ENCODE measurements around the gene LONP2. TPM values are rescaled to one million over a fixed set of nuclear protein-coding genes. Genes with fewer than 3 reads are reported as not detected.

Gene LONP2
- total and polyA plus RNA-seq, 10 of the 15 experiments (the other 5 are each of a cell fraction or from before 2014, with no cell fraction given) = 8.3 to 48.0 (median 34.8) TPM

DNA sequence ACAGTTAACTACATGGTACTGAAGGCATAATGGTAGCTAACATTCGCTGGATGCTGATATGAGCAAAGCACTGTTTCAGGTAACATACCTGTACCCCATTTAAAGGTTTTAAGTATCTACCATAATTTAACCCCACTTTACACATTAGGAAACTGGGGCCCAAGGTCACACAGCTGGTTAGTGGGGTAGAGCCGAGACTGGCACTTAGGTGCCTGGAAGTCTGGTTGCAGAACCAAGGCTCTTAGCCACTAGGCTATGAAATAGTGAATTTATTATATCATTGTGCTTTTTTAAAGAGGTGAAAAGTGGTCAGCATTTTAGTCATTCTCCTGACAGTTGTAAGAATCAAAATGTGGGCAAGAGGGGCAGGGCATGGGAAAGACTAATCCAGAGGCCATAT lies 115.9 kb downstream of the LONP2 start:
- FAIRE-seq = no peak
- H3K36me3 ChIP-seq (ENCODE audit: control insufficient read depth in 2 of 2, insufficient read depth in 2 of 2, low read length in 1 of 2) = peaks cover 3 to 13% of the 10 kb centered on the region in 2 experiments
- H3K27ac ChIP-seq (ENCODE audit: control insufficient read depth, insufficient read depth) = no peak overlapping the region
- no peaks in the 10 kb centered on the region for H4K20me1 ChIP-seq (ENCODE audit: control insufficient read depth, insufficient read depth)
- ChIA-PET RAD21 (ENCODE audit: unreplicated experiment) (interaction anchor here (0.7 to 1.6 kb wide), 4 partner anchors 177 to 271 kb away, joined by 3 to 8 read pairs (median 4); no protein-coding TSS in a partner anchor), POLR2A (interaction anchor here (0.8 to 1.7 kb wide), 5 partner anchors 8 to 248 kb away, joined by 3 to 5 read pairs (median 4); no protein-coding TSS in a partner anchor), SMC1A (ENCODE audit: uncharacterized antibody, unreplicated experiment) (interaction anchor here (0.8 to 2.7 kb wide), 14 partner anchors 8 to 270 kb away, joined by 3 to 10 read pairs (median 5); no protein-coding TSS in a partner anchor), CTCF (interaction anchor here (0.6 to 3.1 kb wide), 7 partner anchors 10 to 271 kb away, joined by 3 to 17 read pairs (median 4); no protein-coding TSS in a partner anchor)
- H3K27me3 ChIP-seq (replicated peaks in 1 of 2; ENCODE audit: control insufficient read depth in 2 of 2, insufficient read depth in 2 of 2, low read length in 1 of 2) = no peaks in the 10 kb centered on the region
- H3K4me2 ChIP-seq (ENCODE audit: control insufficient read depth, insufficient read depth) = no peak overlapping the region
- no TSS peak for BruUV-seq (replicated peaks)
- H3K9me3 ChIP-seq (replicated peaks; ENCODE audit: control insufficient read depth, insufficient read depth, low read length) = no peaks in the 10 kb centered on the region; the same call in 2 of the 3 replicates
- H3K9ac ChIP-seq (ENCODE audit: control insufficient read depth, insufficient read depth, low read length) = no peak overlapping the region
- no peak overlapping the region for H3K4me3 ChIP-seq
- 100% methylated on average over 2 of the region's 2 CpGs for WGBS (ENCODE audit: insufficient coverage, insufficient replicate concordance, low lambda C conversion rate, missing lambda C conversion rate)
- H3K79me2 ChIP-seq (ENCODE audit: control insufficient read depth, insufficient read depth, low read length) = peaks cover 65% of the 10 kb centered on the region
- intact Hi-C loops (cut with micrococcal nuclease; ENCODE audit: unreplicated experiment) = no loop called here
- no peak for DNase-seq (ENCODE audit: low read depth, low spot score)
- H2AFZ ChIP-seq (ENCODE audit: control insufficient read depth, low read depth, low read length) = no peak overlapping the region
- peaks cover 10% of the 10 kb centered on the region; the same call in 1 of the 2 replicates for H3K4me1 ChIP-seq (ENCODE audit: control insufficient read depth, insufficient read depth, low read length)
- in situ Hi-C loops (cut with MboI) = no loop called here
- no peak for ATAC-seq
- TF ChIP-seq TARDBP (IDR thresholded peaks at IDR 0.05; ENCODE audit: borderline replicate concordance) (no peak), ZNF622 (IDR thresholded peaks at IDR 0.05) (no peak), SUZ12 (IDR thresholded peaks at IDR 0.05; ENCODE audit: unreplicated experiment) (no peak), TBL1XR1 (IDR thresholded peaks at IDR 0.05; ENCODE audit: low read depth, low read length) (no peak), POLR2AphosphoS5 (IDR thresholded peaks at IDR 0.05; ENCODE audit: low read length) (no peak), ZZZ3 (IDR thresholded peaks at IDR 0.05; ENCODE audit: control insufficient read depth, insufficient read length, low read depth) (no peak), CHD2 (IDR thresholded peaks at IDR 0.05; ENCODE audit: borderline replicate concordance, low read depth, low read length) (no peak), NKRF (conservative IDR thresholded peaks at IDR 0.05) (no peak), SREBF2 (IDR thresholded peaks at IDR 0.05; ENCODE audit: low read length) (no peak), SPI1 (IDR thresholded peaks at IDR 0.05; ENCODE audit: borderline replicate concordance, insufficient read depth, low read depth, low read length) (no peak), SIX5 (IDR thresholded peaks at IDR 0.05; ENCODE audit: low read depth, low read length, severe bottlenecking) (no peak), NR2C1 (IDR thresholded peaks at IDR 0.05) (no peak), ZNF274 (IDR thresholded peaks at IDR 0.05; ENCODE audit: insufficient read depth, insufficient read length) (no peak), STAT1 (conservative IDR thresholded peaks at IDR 0.05) (no peak), ZBTB4 (CRISPR knock-in tag; IDR thresholded peaks at IDR 0.05) (no peak), EP300 (IDR thresholded peaks at IDR 0.05; ENCODE audit: borderline replicate concordance in 1 of 2, control insufficient read depth in 1 of 2, low read depth in 2 of 2, low read length in 2 of 2) (no peak), KAT2A (conservative IDR thresholded peaks at IDR 0.05; ENCODE audit: control insufficient read depth, low read depth, low read length) (no peak), MTA2 (IDR thresholded peaks at IDR 0.05; ENCODE audit: low read depth) (no peak)
